GM19238 (cell line): Measurements from ENCODE around the gene KLHL29.

Experiments
- DNase-seq: peaks from one replicate; pipeline ENCODE4 v3.0.0; 2011; ENCODE audit warnings: low spot score; ENCODE audit not compliant: insufficient read length

KLHL29 gene

DNA sequence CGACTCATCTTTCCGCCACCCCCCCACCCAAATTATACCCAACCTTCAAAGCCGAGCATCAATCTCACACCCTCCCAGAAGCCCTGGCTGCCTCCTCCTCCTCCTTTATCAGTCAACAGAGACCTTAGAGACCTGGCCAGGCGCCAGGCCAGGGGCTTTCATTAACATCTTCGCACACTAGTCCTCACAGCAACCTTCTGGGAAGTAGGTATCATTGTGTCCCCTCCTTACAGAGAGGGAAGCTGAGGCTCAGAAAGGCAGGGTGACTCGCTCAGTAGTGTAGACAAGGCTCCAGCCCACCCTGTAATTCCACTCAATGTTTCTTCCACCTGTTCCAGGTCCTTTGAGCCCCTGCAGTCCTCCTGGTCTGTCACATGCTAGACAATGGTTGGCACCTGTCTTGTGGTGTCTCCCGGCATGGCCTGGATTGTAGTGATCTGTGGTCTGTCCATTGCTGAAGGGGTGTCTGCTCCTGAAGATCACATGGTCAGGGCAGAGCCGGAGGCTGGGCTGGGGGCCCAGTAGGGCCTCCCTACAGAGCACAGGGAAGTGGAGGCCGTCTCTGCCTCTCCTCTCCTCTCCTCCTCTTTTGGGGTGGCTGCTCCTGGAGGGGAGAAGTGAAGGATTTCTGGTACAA, 36.0 kb downstream of the KLHL29 start:
- DNase-seq: no peak

DNA sequence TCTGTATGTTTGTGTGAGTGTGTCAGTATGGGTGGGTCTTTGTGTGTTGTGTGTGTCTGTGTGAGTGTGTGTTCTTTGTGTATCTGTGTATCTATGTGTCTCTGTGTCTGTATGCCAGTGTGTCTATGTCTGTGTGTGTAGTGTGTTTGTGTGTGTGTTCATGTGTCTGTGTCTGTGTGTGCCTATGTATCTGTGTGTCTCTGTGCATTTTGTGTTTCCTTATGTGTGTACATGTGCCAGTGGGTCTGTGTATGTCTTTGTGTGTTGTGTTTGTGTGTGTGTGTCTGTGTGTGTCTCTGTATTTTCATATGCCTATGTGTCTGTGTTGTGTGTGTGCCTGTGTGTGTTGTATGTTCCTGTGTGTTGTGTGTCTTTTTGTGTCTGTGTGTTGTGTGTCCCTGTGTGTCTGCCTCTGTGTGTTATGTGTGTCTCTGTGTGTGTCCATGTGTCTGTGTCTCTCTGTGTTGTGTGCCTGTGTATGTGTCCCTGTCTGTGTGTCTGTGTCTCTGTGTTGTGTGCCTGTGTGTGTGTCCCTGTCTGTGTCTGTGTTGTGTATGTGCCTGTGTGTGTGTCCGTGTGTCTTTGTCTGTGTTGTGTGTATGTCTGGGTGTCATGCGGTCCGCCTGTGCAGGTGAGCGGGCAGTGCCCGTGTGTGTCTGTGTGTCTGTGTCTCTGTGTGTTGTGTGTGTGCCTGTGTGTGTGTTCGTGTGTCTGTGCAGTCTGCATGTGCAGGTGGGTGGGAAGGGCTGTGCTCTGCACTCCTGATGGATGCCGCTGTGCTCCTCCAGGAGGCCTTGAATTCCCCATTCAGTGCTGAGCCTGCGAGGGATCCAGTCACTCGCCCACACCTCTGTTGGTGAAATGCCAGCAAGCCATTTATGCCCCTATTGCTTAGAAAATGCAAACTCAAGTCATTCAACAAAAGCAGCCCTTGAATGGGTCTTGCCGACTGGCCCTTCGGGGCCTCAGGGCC, 37.4 kb downstream of the KLHL29 start:
- no peak for DNase-seq

- no peak for DNase-seq
These were observed 38.3 kb downstream of the KLHL29 start for GRCh38 chr2:23423062-23423872.

DNA sequence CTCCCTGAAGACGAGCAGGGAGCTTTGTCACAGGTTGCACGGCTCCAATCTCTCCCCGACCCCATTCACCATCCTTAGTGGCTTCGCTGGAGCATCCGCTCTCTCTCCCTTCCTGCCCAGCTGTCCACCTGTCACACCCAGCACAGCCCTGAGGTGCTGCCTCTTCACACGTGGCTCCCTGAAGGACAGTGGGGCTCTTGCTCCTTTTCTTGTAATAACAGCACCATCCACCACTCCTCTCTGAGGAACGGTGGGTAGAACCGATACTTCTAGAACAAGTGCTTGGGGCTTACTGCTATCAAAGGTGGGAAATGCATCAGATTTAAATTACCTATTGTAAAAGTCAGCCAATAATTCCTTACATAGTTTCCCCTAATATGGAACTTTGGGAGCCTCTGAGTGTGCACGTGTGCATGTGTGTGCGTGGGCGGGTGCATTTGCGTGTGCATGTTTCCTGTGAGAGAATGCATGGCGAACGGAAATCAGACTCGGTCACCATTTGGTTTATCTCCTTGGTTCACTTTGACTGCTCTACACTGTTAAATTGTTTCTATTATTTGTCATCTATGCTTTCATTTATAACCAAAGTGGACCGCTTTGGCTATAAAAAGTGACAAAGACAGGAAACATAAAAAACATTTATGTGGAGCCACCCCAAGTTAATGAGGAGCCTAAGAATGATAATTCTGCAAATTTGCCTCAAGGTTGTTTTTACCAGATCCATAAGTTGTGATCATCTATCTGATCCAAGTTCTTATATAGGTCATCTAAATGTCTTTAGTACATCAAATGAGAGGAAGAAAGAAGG, 39.1 kb downstream of the KLHL29 start:
- DNase-seq: no peak

DNA sequence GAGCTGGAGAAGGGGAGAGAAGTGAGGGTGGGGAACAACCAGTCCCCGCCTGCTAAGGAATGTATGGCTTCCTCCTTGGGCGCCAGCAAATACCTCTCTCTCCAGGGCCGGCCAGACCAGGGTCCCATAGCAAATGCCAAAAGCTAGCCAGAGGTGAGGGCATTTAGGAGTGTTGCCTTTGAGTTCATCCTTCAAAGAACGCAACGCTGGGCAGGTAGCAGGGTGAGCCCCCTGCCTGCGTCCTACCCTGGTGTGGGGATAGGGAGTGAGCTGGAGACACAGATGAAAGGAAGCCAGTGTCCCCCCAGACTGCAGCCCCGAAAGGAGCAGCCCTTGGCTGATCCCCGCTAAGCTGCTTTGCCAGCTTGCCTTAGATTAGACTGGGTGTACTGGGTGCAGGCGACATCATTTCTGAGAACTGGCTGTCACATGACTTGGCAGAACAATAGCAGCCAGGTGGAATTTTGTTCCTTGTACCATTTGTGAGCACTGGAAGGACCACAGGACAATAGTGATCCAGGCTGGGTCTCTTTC, 40.4 kb downstream of the KLHL29 start:
- no peak for DNase-seq

DNA sequence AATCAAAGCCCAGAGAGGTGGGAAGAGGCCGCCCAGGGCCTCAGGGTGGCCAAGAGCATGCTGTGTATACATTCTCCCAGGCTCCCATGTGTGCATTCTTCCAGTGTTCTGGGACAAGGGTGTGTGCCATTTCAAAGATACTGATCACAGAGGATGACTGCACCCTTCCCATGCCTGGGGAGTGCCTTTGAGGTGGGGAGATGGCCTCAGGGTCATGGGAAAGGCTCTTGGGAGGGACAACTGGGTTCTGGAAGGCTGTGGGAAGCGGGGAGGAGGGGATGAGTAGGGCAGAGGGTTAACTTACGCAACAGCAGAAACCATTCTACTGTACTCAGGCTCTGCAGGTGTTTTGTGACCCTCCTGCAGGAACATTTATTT, 40.9 kb downstream of the KLHL29 start:
- no peak for DNase-seq

DNA sequence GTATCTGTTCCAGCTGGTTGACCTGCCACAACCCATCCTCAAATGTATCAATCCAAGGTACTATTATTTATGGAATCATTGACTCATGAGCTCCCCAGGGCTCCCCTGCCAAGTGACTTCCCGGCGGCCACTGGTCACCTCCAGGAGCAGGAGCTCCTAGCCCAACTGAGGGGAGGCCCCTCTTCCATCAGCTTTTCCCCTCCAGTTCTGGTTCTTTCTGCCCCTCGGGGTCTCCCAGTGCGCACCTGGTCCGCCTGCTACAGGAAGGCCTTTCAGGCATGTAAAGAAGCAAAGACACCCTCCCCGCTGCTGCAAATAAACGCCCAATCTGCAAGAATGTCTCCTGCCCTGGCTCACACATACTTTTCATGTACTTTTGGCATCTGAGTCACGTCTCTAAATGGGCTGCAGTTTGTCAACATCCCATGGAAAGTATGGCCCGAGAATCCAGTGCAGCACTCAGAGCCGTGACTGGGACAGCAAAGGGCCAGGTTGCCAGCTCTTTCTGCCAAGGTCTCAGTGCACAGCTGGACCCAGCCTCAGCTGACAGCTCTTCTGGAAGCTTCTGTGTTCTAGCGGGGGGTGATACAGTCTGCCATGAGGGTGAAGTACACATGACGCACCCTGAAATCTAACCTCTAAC, 41.4 kb downstream of the KLHL29 start:
- no peak for DNase-seq

DNA sequence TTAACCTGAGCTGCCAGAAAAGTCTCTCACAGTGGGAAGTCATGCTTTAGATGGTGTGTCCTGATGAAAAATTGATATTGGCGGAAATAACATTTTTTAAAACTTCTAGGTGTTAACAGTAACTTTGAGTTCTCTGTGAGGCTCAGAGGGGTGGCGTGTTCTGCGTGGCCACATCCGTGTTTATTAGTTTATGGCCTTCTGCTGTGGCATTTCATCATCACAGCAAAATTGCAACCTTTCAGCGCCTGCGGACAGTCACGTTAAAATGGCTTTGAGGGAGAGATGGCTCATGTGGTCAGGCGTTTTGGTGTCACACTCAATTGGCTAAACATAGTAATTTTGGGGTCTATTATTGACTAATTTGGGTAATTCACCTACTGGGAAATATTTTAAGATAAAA, 42.4 kb downstream of the KLHL29 start:
- no peak for DNase-seq

GRCh38 chr2:23427976-23428375, 43.0 kb downstream of the KLHL29 start:
- DNase-seq: no peak

DNA sequence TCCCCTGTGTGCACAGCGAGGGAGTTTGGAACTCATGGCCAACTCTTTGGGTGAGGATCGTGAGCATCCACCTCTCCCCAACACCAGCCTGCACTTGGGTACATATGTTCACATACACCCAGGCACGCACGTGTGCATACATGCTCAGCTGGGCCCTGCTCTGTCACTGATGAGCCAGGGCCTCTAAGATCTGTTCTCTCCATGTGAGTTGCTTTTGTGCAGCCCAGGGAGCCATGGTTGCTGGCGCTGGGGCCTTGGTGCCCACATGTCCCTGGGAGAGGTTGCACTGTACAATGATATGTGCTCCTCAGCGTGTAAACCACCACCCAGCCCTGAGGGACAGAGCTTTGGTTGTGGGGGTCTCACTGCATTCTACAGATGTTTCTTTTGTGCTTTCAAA, 44.1 kb downstream of the KLHL29 start:
- no peak for DNase-seq

GRCh38 chr2:23430263-23430662, 45.3 kb downstream of the KLHL29 start:
- DNase-seq: no peak

- DNase-seq: no peak
These were observed 47.6 kb downstream of the KLHL29 start for GRCh38 chr2:23432531-23432930.

- no peak for DNase-seq
These were observed 48.3 kb downstream of the KLHL29 start for GRCh38 chr2:23433282-23433681.

DNA sequence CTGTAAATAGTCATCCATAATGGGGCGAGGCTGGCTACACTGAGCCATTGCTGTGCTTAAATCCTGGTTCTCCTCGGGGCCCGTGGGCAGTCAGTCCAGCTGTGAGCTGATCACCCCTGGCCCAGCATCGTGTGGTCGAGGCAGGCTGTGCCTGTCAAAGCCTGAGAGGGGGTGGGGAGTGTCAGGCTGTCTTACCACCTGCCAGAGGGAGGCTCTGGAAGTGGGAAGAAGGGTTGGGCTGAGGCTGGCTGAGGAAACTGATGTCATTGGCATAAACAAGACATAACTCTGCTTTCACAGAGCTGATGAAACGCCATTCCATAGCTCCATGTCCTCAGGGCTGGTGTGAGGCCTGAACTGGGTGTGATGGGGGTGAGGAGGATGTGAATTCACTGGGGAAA, 49.7 kb downstream of the KLHL29 start:
- no peak for DNase-seq

DNA sequence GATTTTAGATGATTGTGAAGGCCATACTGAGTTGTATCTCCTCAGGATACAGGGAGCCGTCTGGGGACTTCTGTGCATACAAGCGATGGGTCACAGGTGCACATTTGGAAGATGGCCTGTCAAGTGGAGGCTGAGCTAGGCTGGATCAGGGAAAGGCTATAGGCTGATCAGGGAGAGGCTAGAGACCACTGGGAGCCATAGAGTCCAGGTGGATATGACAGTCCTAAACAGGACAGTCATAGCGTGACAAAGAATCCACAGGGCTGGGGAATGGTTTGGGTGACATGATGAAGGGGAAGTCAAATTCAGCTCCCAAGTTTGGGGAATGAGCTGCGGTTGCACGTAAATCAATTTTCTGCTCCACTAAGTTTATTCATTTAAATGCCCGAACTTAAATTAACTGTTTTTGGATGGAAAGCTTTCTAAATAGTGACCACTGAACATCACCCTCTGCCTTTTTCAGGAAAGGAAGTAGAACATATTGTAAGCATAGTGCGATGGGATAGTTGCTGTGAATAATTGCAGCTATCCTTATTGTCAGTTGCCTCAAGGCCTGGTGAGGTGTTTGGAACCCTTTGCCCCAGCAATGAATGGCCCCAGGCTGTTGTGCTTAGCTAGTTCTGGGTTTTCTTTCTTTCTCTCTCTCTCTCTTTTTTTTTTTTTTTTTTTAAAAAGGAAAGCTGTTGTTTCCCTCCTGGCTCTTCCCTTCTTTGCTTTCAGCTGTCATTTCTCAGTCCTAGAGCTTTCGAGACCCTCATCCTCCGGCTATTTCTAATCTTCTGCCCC, 50.5 kb downstream of the KLHL29 start:
- DNase-seq: no peak

GRCh38 chr2:23436346-23437098, 51.5 kb downstream of the KLHL29 start:
- DNase-seq: no peak

- DNase-seq: no peak
These were observed 56.4 kb downstream of the KLHL29 start for GRCh38 chr2:23441414-23441813.

DNA sequence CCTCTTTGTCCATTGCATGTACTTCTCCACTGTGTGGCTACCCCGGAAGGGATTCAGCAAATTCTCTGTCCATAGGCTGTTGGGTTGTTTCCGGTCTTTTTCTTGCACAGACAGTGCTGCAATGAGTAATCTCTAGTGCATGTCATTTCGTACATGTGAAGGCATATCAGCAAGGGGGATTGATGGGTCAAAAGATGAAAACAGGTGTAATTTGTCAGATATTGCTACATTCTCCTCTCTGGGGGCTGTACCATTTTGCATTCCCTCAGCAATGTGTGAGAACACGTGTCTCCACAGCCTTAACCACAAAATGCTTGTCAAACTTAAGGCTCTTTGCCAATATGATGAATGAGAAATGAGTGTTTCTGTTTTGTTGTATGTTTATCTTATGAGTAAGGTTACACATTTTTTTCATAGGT, 60.5 kb downstream of the KLHL29 start:
- DNase-seq: no peak

GRCh38 chr2:23446916-23447315, 61.9 kb downstream of the KLHL29 start:
- no peak for DNase-seq
